HG03575 (cell line): ENCODE results near the gene PGF.

Experiments
- ATAC-seq: cut with Tn5 transposase; IDR thresholded peaks from one replicate; pipeline ENCODE4 v1.9.1; 2021; ENCODE audit not compliant: unreplicated experiment, insufficient number of reproducible peaks, low FRiP score; ENCODE audit errors: extremely low read depth

PGF gene

GRCh38 chr14:74979442-74980397 is 24.3 kb upstream of the PGF start:
- no peak for ATAC-seq

GRCh38 chr14:74979029-74979428 is 23.6 kb upstream of the PGF start:
- no peak for ATAC-seq

GRCh38 chr14:74978416-74978947 is 23.1 kb upstream of the PGF start:
- ATAC-seq: no peak

GRCh38 chr14:74977901-74978385 is 22.5 kb upstream of the PGF start:
- ATAC-seq: no peak

- ATAC-seq: no peak
Observed at GRCh38 chr14:74977164-74977900, 21.9 kb upstream of the PGF start.

GRCh38 chr14:74976264-74977113 is 21.1 kb upstream of the PGF start:
- ATAC-seq: no peak

- ATAC-seq: no peak
Observed at GRCh38 chr14:74975059-74975810, 19.8 kb upstream of the PGF start.

GRCh38 chr14:74974364-74975058 is 19.1 kb upstream of the PGF start:
- no peak for ATAC-seq

- no peak for ATAC-seq
Observed at GRCh38 chr14:74973905-74974363, 18.5 kb upstream of the PGF start.

GRCh38 chr14:74973003-74973653 is 17.7 kb upstream of the PGF start:
- ATAC-seq: no peak

- no peak for ATAC-seq
Observed at GRCh38 chr14:74968811-74969210, 13.4 kb upstream of the PGF start.

GRCh38 chr14:74965486-74966153 is 10.2 kb upstream of the PGF start:
- ATAC-seq: no peak

GRCh38 chr14:74964787-74965485 is 9.5 kb upstream of the PGF start:
- no peak for ATAC-seq

- no peak for ATAC-seq
Observed at GRCh38 chr14:74963705-74964271, 8.4 kb upstream of the PGF start.

GRCh38 chr14:74963178-74963704 is 7.8 kb upstream of the PGF start:
- no peak for ATAC-seq
